ENCODE measurements around the gene LIMS1.

- no peak for TF ChIP-seq CTCF (IDR thresholded peaks at IDR 0.05 in 4 of 5, conservative IDR thresholded peaks at IDR 0.05 in 1 of 5)
- TF ChIP-seq POLR2A (IDR thresholded peaks at IDR 0.05): no peak
These were observed 79.8 kb downstream of the LIMS1 start for GRCh38 chr2:108614043-108614545.

Measured in gastrocnemius medialis (tissue), 4 donors.